ENCODE results near the gene MSLN. TPM values are rescaled to one million over a fixed set of nuclear protein-coding genes. Genes with fewer than 3 reads are reported as not detected.

Gene MSLN
- polyA plus RNA-seq, 1 of the 3 experiments (the other 2 are of a cell fraction): 0.02 TPM

DNA sequence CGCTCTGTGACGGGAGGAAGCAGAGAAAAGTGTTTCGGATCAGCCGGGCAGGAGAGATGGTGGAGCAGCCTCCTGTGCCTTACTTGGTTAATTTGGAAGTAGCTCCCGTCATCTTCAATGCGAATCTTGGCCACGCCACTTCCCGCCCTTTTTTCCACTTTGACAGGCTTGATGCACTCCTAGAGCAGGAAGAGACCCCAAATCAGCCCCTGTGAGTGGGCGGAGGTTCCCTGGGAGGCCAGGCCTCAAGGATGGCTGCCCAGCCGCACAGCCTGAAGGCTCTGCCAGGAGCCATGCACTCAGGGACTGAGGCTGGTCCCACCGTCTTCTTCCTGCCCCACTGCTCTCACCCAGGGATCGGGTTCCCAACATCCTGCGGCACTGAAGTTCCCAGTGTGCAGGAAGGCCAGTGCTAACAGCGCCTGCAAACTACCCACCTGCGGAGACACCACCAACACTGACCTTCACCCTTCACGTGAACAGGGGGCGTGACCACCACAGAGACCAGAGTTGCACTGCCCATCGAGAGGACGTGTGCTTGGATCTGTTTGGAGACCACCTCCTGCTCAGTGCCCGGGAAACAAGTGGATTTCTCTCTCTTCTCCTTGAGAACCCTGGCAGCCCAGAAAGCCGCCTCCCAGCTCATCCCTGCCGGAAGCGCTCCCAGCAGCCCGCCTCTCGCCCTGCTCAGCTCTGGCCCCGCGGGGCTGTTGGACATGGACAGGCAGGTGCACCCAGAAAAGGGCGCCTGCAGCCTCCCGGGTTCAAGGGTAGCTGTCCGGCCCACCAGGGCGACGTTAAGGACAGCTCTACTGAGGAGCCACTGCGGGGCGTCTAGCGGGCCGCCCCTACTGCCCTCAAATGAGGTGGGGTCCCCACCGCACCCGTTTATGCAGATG lies 20.7 kb upstream of the MSLN start:
- ChIA-PET CTCF (interaction anchor here (0.6 to 4.5 kb wide), 20 partner anchors 8 to 316 kb away, joined by 3 to 41 read pairs (median 8); partner anchors contain the start of genes ANTKMT, CCDC78 and METRN), POLR2A (interaction anchor here (1.0 kb wide), 1 partner anchor 19 kb away, joined by 7 read pairs; no protein-coding TSS in a partner anchor)
- Histone ChIP-seq H3K4me3 (ENCODE audit: low read depth in 2 of 2, low read length in 1 of 2) (peak overlapping the region; percentile 85 to 87), H3K36me3 (replicated peaks in 1 of 2; ENCODE audit: control insufficient read depth in 1 of 2, insufficient read depth in 2 of 2, low read length in 1 of 2) (peaks cover 0 to 22% of the 10 kb centered on the region in 2 experiments), H3K9me2 (no peaks in the 10 kb centered on the region), H3K9ac (peak overlapping the region; percentile 78), H3K27ac (ENCODE audit: low read depth in 2 of 2, low read length in 1 of 2) (no peak overlapping the region), H3K4me2 (peak overlapping the region; percentile 98), H4K20me1 (ENCODE audit: insufficient read depth) (no peaks in the 10 kb centered on the region), H2AFZ (ENCODE audit: low read depth) (no peak overlapping the region), H3K4me1 (ENCODE audit: control insufficient read depth in 1 of 2, insufficient read depth in 2 of 2, low read depth in 1 of 2, low read length in 1 of 2) (peaks cover 0 to 10% of the 10 kb centered on the region in 2 experiments; a peak in 1 of 4 replicates), H3K79me2 (ENCODE audit: insufficient read depth) (peaks cover 14% of the 10 kb centered on the region), H3F3A (replicated peaks; ENCODE audit: insufficient read depth) (no peaks in the 10 kb centered on the region), H3K9me3 (no peaks in the 10 kb centered on the region), H3K27me3 (ENCODE audit: insufficient read depth) (no peaks in the 10 kb centered on the region)
- TF ChIP-seq MEF2A (IDR thresholded peaks at IDR 0.05; ENCODE audit: borderline replicate concordance, low read depth) (no peak), RAD21 (IDR thresholded peaks at IDR 0.05; ENCODE audit: low read length) (no peak), NRF1 (IDR thresholded peaks at IDR 0.05; ENCODE audit: low read depth, low read length) (no peak), FOSL2 (IDR thresholded peaks at IDR 0.05; ENCODE audit: borderline replicate concordance, low read depth) (no peak), YY1 (IDR thresholded peaks at IDR 0.05; ENCODE audit: low read depth) (no peak), TAF1 (IDR thresholded peaks at IDR 0.05; ENCODE audit: borderline replicate concordance, low read depth, low read length) (no peak), FOXJ3 (CRISPR knock-in tag; IDR thresholded peaks at IDR 0.05) (no peak), SMC3 (IDR thresholded peaks at IDR 0.05; ENCODE audit: low read depth, low read length) (no peak)
- TF ChIP-seq, protein P1, sequence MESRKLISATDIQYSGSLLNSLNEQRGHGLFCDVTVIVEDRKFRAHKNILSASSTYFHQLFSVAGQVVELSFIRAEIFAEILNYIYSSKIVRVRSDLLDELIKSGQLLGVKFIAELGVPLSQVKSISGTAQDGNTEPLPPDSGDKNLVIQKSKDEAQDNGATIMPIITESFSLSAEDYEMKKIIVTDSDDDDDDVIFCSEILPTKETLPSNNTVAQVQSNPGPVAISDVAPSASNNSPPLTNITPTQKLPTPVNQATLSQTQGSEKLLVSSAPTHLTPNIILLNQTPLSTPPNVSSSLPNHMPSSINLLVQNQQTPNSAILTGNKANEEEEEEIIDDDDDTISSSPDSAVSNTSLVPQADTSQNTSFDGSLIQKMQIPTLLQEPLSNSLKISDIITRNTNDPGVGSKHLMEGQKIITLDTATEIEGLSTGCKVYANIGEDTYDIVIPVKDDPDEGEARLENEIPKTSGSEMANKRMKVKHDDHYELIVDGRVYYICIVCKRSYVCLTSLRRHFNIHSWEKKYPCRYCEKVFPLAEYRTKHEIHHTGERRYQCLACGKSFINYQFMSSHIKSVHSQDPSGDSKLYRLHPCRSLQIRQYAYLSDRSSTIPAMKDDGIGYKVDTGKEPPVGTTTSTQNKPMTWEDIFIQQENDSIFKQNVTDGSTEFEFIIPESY (IDR thresholded peaks at IDR 0.05; ENCODE audit: borderline replicate concordance, low read depth): no peak
- TF ChIP-seq, protein P2, sequence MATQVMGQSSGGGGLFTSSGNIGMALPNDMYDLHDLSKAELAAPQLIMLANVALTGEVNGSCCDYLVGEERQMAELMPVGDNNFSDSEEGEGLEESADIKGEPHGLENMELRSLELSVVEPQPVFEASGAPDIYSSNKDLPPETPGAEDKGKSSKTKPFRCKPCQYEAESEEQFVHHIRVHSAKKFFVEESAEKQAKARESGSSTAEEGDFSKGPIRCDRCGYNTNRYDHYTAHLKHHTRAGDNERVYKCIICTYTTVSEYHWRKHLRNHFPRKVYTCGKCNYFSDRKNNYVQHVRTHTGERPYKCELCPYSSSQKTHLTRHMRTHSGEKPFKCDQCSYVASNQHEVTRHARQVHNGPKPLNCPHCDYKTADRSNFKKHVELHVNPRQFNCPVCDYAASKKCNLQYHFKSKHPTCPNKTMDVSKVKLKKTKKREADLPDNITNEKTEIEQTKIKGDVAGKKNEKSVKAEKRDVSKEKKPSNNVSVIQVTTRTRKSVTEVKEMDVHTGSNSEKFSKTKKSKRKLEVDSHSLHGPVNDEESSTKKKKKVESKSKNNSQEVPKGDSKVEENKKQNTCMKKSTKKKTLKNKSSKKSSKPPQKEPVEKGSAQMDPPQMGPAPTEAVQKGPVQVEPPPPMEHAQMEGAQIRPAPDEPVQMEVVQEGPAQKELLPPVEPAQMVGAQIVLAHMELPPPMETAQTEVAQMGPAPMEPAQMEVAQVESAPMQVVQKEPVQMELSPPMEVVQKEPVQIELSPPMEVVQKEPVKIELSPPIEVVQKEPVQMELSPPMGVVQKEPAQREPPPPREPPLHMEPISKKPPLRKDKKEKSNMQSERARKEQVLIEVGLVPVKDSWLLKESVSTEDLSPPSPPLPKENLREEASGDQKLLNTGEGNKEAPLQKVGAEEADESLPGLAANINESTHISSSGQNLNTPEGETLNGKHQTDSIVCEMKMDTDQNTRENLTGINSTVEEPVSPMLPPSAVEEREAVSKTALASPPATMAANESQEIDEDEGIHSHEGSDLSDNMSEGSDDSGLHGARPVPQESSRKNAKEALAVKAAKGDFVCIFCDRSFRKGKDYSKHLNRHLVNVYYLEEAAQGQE (IDR thresholded peaks at IDR 0.05; ENCODE audit: low read depth, low read length): no peak
- TF ChIP-seq, protein P3, sequence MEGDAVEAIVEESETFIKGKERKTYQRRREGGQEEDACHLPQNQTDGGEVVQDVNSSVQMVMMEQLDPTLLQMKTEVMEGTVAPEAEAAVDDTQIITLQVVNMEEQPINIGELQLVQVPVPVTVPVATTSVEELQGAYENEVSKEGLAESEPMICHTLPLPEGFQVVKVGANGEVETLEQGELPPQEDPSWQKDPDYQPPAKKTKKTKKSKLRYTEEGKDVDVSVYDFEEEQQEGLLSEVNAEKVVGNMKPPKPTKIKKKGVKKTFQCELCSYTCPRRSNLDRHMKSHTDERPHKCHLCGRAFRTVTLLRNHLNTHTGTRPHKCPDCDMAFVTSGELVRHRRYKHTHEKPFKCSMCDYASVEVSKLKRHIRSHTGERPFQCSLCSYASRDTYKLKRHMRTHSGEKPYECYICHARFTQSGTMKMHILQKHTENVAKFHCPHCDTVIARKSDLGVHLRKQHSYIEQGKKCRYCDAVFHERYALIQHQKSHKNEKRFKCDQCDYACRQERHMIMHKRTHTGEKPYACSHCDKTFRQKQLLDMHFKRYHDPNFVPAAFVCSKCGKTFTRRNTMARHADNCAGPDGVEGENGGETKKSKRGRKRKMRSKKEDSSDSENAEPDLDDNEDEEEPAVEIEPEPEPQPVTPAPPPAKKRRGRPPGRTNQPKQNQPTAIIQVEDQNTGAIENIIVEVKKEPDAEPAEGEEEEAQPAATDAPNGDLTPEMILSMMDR (IDR thresholded peaks at IDR 0.05): no peak
- DNase-seq: no peak
- 66% methylated on average over 21 of the region's 38 CpGs for WGBS (ENCODE audit: low lambda C conversion rate)
